GM21381 (cell line): ENCODE results near the gene BRSK1.

Experiments
- ATAC-seq: cut with Tn5 transposase; IDR thresholded peaks from one replicate; pipeline ENCODE4 v1.9.1; 2021; ENCODE audit warnings: mild to moderate bottlenecking, moderate library complexity; ENCODE audit not compliant: unreplicated experiment

The BRSK1 gene

GRCh38 chr19:55273978-55274707, 9.7 kb upstream of the BRSK1 start:
- no peak for ATAC-seq

GRCh38 chr19:55275851-55276719, 7.7 kb upstream of the BRSK1 start:
- peak; percentile 46 for ATAC-seq

GRCh38 chr19:55276720-55277430, 6.9 kb upstream of the BRSK1 start:
- peak; percentile 1 for ATAC-seq

- ATAC-seq: no peak
These were observed 6.3 kb upstream of the BRSK1 start for GRCh38 chr19:55277494-55277893.

GRCh38 chr19:55278391-55279135, 5.2 kb upstream of the BRSK1 start:
- ATAC-seq: no peak

- no peak for ATAC-seq
These were observed 4.5 kb upstream of the BRSK1 start for GRCh38 chr19:55279340-55279739.

- peak; percentile 70 for ATAC-seq
These were observed 3.8 kb upstream of the BRSK1 start, which contains the start of gene HSPBP1 for GRCh38 chr19:55279770-55280643. Gene HSPBP1 (minus strand): TSS chr19:55280110. CDS start chr19:55279608, 502 bp downstream.

- no peak for ATAC-seq
These were observed 735 bp downstream of the BRSK1 start for GRCh38 chr19:55284405-55285058.

GRCh38 chr19:55285229-55285890, 1.6 kb downstream of the BRSK1 start:
- ATAC-seq: no peak

- no peak for ATAC-seq
These were observed 3.7 kb downstream of the BRSK1 start for GRCh38 chr19:55287361-55288079.

GRCh38 chr19:55289117-55289796, 5.5 kb downstream of the BRSK1 start:
- ATAC-seq: no peak

GRCh38 chr19:55297267-55297666, 13.5 kb downstream of the BRSK1 start:
- ATAC-seq: no peak

- no peak for ATAC-seq
These were observed 16.2 kb downstream of the BRSK1 start for GRCh38 chr19:55299991-55300390.

- no peak for ATAC-seq
These were observed 17.2 kb downstream of the BRSK1 start for GRCh38 chr19:55300886-55301458.

GRCh38 chr19:55301459-55302317, 17.9 kb downstream of the BRSK1 start:
- ATAC-seq: peak; percentile 71

- ATAC-seq: no peak
These were observed 18.5 kb downstream of the BRSK1 start for GRCh38 chr19:55302318-55302703.
